GM12878 (cell line): Measurements from ENCODE around the gene ADGRE2.

Source experiments
- ELK1 ChIP-seq: IDR thresholded peaks from 2 replicates; pipeline ENCODE4 v1.6.1; 2012; ENCODE audit warnings: low read depth, low read length, improper control_type of control experiment
- FOXM1 ChIP-seq: IDR thresholded peaks from 2 replicates; pipeline ENCODE4 v1.6.1; 2012; ENCODE audit warnings: low read depth, mild to moderate bottlenecking, inconsistent platforms, low read length, moderate library complexity
- HDAC2 ChIP-seq: fragments of 200-600 bp; sonication (generic); IDR thresholded peaks from 2 replicates; pipeline ENCODE4 v1.6.1; 2017
- KAT2A ChIP-seq: conservative IDR thresholded peaks from 2 replicates; pipeline ENCODE4 v1.6.1; 2011; ENCODE audit warnings: low read depth, low read length; ENCODE audit not compliant: control insufficient read depth
- POLR2A ChIP-seq: IDR thresholded peaks from 2 replicates; pipeline ENCODE4 v1.6.1; 2011; ENCODE audit warnings: low read depth, mild to moderate bottlenecking, low read length
- RAD21 ChIP-seq: IDR thresholded peaks from 2 replicates; pipeline ENCODE4 v1.6.1; 2011; ENCODE audit warnings: mild to moderate bottlenecking, low read depth, low read length, moderate library complexity; ENCODE audit not compliant: insufficient read depth
- SIN3A ChIP-seq: IDR thresholded peaks from 2 replicates; pipeline ENCODE4 v1.6.1; 2012; ENCODE audit warnings: low read depth, low read length, improper control_type of control experiment
- SMC3 ChIP-seq: IDR thresholded peaks from 2 replicates; pipeline ENCODE4 v1.6.1; 2011; ENCODE audit warnings: low read length, improper control_type of control experiment, borderline replicate concordance
- TAF1 ChIP-seq: IDR thresholded peaks from 2 replicates; pipeline ENCODE4 v1.6.1; 2011; ENCODE audit warnings: mild to moderate bottlenecking, low read depth, low read length, borderline replicate concordance
- TF ChIP-seq, protein P1 (sequence below), 3 experiments: IDR thresholded peaks in 2 of 3; conservative IDR thresholded peaks in 1 of 3; 2 replicates each; pipeline ENCODE4 v1.5.1; 2011; ENCODE audit warnings: low read depth in 3 of 3, low read length in 3 of 3, mild to moderate bottlenecking in 3 of 3, control low read depth in 2 of 3, moderate library complexity in 2 of 3, inconsistent platforms in 1 of 3, mixed read lengths in 1 of 3; ENCODE audit not compliant: control insufficient read depth in 2 of 3, insufficient read depth in 1 of 3; ENCODE audit errors: extremely low read depth in 1 of 3
- TF ChIP-seq, protein P2 (sequence below): IDR thresholded peaks from 2 replicates; pipeline ENCODE4 v1.6.1; 2012; ENCODE audit warnings: low read depth, low read length, improper control_type of control experiment
- TF ChIP-seq, protein P3 (sequence below): fragments of 450-650 bp; IDR thresholded peaks from 2 replicates; pipeline ENCODE4 v1.6.1; 2017; ENCODE audit warnings: mild to moderate bottlenecking

DNA sequence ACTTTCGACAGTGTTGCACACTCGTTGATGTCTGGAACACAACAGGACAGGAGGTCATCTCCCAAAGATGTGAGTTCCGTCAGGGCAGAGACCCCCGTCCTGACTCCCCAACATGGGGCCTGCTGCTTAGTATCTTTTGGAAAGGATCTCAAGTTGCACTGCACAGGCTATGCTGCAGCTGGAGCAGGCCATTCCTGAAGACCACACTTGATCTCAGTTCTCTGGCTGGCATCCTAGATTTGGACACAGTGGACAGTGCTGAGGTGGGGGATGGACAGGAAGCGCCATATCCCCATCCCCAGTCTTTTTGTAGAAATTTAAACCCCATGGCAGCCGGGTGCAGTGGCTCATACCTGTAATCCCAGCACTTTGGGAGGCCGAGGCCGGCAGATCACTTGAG, 5.9 kb downstream of the ADGRE2 start:
- TF ChIP-seq POLR2A = no peak
- TF ChIP-seq, protein P1, sequence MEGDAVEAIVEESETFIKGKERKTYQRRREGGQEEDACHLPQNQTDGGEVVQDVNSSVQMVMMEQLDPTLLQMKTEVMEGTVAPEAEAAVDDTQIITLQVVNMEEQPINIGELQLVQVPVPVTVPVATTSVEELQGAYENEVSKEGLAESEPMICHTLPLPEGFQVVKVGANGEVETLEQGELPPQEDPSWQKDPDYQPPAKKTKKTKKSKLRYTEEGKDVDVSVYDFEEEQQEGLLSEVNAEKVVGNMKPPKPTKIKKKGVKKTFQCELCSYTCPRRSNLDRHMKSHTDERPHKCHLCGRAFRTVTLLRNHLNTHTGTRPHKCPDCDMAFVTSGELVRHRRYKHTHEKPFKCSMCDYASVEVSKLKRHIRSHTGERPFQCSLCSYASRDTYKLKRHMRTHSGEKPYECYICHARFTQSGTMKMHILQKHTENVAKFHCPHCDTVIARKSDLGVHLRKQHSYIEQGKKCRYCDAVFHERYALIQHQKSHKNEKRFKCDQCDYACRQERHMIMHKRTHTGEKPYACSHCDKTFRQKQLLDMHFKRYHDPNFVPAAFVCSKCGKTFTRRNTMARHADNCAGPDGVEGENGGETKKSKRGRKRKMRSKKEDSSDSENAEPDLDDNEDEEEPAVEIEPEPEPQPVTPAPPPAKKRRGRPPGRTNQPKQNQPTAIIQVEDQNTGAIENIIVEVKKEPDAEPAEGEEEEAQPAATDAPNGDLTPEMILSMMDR (IDR thresholded peaks at IDR 0.05 in 2 of 3, conservative IDR thresholded peaks at IDR 0.05 in 1 of 3; ENCODE audit: control insufficient read depth in 2 of 3, extremely low read depth in 1 of 3, insufficient read depth in 1 of 3, low read depth in 3 of 3, low read length in 3 of 3) = no peak
- TF ChIP-seq TAF1 = no peak
- TF ChIP-seq HDAC2 = no peak
- no peak for TF ChIP-seq ELK1
- TF ChIP-seq, protein P2, sequence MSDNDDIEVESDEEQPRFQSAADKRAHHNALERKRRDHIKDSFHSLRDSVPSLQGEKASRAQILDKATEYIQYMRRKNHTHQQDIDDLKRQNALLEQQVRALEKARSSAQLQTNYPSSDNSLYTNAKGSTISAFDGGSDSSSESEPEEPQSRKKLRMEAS = no peak
- TF ChIP-seq RAD21 = no peak
- TF ChIP-seq, protein P3, sequence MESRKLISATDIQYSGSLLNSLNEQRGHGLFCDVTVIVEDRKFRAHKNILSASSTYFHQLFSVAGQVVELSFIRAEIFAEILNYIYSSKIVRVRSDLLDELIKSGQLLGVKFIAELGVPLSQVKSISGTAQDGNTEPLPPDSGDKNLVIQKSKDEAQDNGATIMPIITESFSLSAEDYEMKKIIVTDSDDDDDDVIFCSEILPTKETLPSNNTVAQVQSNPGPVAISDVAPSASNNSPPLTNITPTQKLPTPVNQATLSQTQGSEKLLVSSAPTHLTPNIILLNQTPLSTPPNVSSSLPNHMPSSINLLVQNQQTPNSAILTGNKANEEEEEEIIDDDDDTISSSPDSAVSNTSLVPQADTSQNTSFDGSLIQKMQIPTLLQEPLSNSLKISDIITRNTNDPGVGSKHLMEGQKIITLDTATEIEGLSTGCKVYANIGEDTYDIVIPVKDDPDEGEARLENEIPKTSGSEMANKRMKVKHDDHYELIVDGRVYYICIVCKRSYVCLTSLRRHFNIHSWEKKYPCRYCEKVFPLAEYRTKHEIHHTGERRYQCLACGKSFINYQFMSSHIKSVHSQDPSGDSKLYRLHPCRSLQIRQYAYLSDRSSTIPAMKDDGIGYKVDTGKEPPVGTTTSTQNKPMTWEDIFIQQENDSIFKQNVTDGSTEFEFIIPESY = no peak
- TF ChIP-seq FOXM1 = no peak
- TF ChIP-seq SMC3 = no peak
- TF ChIP-seq KAT2A = no peak
- TF ChIP-seq SIN3A = no peak
